Peyer's patch (tissue), 4 donors: ENCODE data around the gene SEC11C.

Experiments used
- CTCF ChIP-seq, 6 experiments: fragments of 450-650 bp in 4 of 6; fragments of 200-600 bp in 2 of 6; sonication (generic) in 1 of 6; IDR thresholded peaks; one replicate each; pipeline ENCODE4 v1.5.1; 2017 to 2019; ENCODE audit warnings: antibody characterized with exemption in 6 of 6, mild to moderate bottlenecking in 3 of 6, moderate library complexity in 1 of 6
- POLR2A ChIP-seq, 2 donors: fragments of 450-650 bp; IDR thresholded peaks; one replicate each; pipeline ENCODE4 v1.5.1; 2017; ENCODE audit warnings: antibody characterized with exemption in 2 of 2, mild to moderate bottlenecking in 2 of 2, moderate library complexity in 2 of 2

- no peak for TF ChIP-seq CTCF (IDR thresholded peaks at IDR 0.05)
- no peak for TF ChIP-seq POLR2A (IDR thresholded peaks at IDR 0.05)
Measured at GRCh38 chr18:59189008-59189407, 49.3 kb downstream of the SEC11C start.
